Right atrium auricular region (tissue), 2 donors: ENCODE results near the gene SUGCT. TPM values are rescaled to one million over a fixed set of nuclear protein-coding genes. Genes with fewer than 3 reads are reported as not detected.

Experiments
- DNase-seq: peaks from one replicate; pipeline ENCODE4 v3.0.0-alpha.2; 2019; ENCODE audit warnings: low spot score
- H3K27ac ChIP-seq, 2 donors: fragments of 200-600 bp; sonication (generic); 1 replicate in 1 of 2; 2 replicates in 1 of 2; pipeline ENCODE4 v1.5.1; 2016 to 2019
- H3K27me3 ChIP-seq, 2 donors: fragments of 200-600 bp; sonication (generic); one replicate each; pipeline versions ENCODE4 v1.5.1 to v1.6.0; 2017 to 2019
- H3K36me3 ChIP-seq: fragments of 200-600 bp; sonication (generic); one replicate; pipeline ENCODE4 v1.5.1; 2016
- H3K4me1 ChIP-seq, 2 donors: fragments of 200-600 bp; sonication (generic); one replicate each; pipeline versions ENCODE4 v1.5.1 to v1.6.0; 2017 to 2019
- H3K4me3 ChIP-seq, 2 donors: fragments of 200-600 bp; sonication (generic); 1 replicate in 1 of 2; 2 replicates in 1 of 2; pipeline ENCODE4 v1.5.1; 2017 to 2019; ENCODE audit warnings: mild to moderate bottlenecking in 1 of 2, moderate library complexity in 1 of 2
- H3K9me3 ChIP-seq, 2 donors: fragments of 200-600 bp; sonication (generic); one replicate each; pipeline ENCODE4 v1.5.1; 2019
- total RNA-seq, 2 donors: library from RNA; depleted of rRNA; stranded (reverse); fragments of >200 nt; gene quantifications; one replicate each; pipeline ENCODE4 v1.1.0, GENCODE V29; 2016
- TF ChIP-seq, protein P1 (sequence below), 2 donors: fragments of 200-600 bp; sonication (generic); IDR thresholded peaks; one replicate each; pipeline ENCODE4 v1.5.1; 2019; ENCODE audit warnings: antibody characterized with exemption in 2 of 2

The SUGCT gene
- total RNA-seq, 2 donors from 2014 or later = 2.6 to 5.4 TPM

DNA sequence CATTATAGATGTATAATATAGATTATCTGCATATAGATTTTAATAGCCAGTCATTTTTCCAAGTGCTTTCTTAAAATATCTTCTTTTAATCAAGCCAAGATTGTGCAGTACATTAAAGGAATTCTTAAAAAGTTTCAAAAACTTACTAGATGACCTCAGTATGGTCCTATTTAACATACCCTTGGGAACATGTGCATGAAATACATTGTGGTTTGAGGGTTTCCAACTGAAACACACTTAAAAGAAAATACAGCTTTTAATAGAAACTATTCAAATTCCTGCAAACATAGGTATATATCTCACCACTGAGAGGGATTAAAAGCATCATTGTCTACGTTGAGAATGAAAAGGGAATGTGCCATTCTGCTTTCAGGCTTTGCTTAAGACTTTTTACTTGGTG, 364.9 kb downstream of the SUGCT start:
- no peaks in the 10 kb centered on the region for H3K36me3 ChIP-seq
- H3K4me3 ChIP-seq = no peak overlapping the region
- TF ChIP-seq, protein P1, sequence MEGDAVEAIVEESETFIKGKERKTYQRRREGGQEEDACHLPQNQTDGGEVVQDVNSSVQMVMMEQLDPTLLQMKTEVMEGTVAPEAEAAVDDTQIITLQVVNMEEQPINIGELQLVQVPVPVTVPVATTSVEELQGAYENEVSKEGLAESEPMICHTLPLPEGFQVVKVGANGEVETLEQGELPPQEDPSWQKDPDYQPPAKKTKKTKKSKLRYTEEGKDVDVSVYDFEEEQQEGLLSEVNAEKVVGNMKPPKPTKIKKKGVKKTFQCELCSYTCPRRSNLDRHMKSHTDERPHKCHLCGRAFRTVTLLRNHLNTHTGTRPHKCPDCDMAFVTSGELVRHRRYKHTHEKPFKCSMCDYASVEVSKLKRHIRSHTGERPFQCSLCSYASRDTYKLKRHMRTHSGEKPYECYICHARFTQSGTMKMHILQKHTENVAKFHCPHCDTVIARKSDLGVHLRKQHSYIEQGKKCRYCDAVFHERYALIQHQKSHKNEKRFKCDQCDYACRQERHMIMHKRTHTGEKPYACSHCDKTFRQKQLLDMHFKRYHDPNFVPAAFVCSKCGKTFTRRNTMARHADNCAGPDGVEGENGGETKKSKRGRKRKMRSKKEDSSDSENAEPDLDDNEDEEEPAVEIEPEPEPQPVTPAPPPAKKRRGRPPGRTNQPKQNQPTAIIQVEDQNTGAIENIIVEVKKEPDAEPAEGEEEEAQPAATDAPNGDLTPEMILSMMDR (IDR thresholded peaks at IDR 0.05) = no peak
- no peak overlapping the region for H3K27ac ChIP-seq
- H3K9me3 ChIP-seq = no peaks in the 10 kb centered on the region
- no peak for DNase-seq
- no peaks in the 10 kb centered on the region for H3K4me1 ChIP-seq
- no peaks in the 10 kb centered on the region for H3K27me3 ChIP-seq

DNA sequence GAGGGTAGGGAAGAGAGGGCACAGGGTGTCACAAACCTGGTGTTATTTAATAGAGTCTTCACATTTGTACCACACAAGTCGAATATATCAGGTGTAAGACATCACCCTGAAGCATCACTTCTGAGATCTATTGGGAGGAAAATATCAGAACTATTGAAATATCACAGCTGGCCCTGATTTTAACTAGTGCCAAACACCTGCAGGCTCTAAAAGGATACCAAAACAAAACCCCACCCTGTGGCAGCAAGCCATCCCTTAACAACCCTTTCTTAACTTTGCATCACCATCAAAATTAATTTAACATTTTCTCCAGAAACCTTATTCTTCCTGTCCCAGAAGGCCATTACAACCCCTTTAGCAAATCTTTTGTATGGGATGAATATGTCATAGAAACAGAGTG, 365.4 kb downstream of the SUGCT start:
- DNase-seq = no peak
- no peak overlapping the region for H3K27ac ChIP-seq
- H3K36me3 ChIP-seq = no peaks in the 10 kb centered on the region
- H3K4me3 ChIP-seq = no peak overlapping the region
- no peaks in the 10 kb centered on the region for H3K27me3 ChIP-seq
- no peaks in the 10 kb centered on the region for H3K9me3 ChIP-seq
- TF ChIP-seq, protein P1 (IDR thresholded peaks at IDR 0.05) = no peak
- no peaks in the 10 kb centered on the region for H3K4me1 ChIP-seq

DNA sequence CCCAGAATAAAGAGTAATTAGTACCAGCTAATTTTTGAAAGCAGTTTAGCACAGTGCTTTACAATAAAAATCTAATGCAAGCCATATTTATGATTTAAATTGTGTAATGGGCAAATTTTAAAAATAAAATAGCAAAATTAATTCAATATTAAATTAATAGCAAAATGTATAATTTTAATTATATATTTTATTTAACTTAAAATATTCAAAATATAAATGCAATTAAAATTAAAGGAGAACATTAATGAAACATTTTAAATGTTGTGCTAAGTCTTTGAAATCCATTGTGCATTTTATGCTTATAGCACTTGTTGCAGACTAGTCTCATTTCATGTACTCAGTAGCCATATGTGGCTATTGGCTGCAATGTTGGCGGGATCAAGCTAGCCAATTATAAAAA, 367.6 kb downstream of the SUGCT start:
- no peak overlapping the region for H3K4me3 ChIP-seq

DNA sequence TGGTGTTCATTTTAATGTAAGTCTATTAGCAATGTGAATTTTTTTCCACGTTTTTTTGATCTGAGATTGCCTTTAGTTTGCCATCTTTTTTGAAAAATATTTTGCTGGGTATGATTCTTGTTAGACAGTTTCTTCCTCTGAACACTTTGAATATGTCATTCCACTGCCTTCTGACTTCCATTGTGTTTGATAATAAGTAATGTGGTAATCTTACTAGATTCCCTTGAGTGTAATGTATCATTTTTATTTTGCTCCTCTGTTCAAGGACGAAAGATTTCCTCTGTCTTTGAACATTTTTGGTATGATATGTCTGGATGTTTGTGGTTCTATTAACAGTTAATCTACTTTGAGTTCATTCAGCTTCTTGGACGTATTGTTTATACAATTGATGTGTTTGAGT, 371.4 kb downstream of the SUGCT start:
- no peak overlapping the region for H3K27ac ChIP-seq
- peaks cover 0 to 14% of the 10 kb centered on the region in 2 donors for H3K9me3 ChIP-seq
- no peak overlapping the region for H3K4me3 ChIP-seq
- H3K4me1 ChIP-seq = no peaks in the 10 kb centered on the region
- H3K27me3 ChIP-seq = no peaks in the 10 kb centered on the region
- TF ChIP-seq, protein P1 (IDR thresholded peaks at IDR 0.05) = no peak
- no peaks in the 10 kb centered on the region for H3K36me3 ChIP-seq
- no peak for DNase-seq

More for the DNA sequence above, 367.6 kb downstream of the SUGCT start:
- Histone ChIP-seq H3K9me3 (peaks cover 0 to 14% of the 10 kb centered on the region in 2 donors), H3K4me1 (no peaks in the 10 kb centered on the region), H3K27ac (no peak overlapping the region), H3K36me3 (no peaks in the 10 kb centered on the region), H3K27me3 (no peaks in the 10 kb centered on the region)
- DNase-seq = no peak
- TF ChIP-seq, protein P1 (IDR thresholded peaks at IDR 0.05) = no peak

DNA sequence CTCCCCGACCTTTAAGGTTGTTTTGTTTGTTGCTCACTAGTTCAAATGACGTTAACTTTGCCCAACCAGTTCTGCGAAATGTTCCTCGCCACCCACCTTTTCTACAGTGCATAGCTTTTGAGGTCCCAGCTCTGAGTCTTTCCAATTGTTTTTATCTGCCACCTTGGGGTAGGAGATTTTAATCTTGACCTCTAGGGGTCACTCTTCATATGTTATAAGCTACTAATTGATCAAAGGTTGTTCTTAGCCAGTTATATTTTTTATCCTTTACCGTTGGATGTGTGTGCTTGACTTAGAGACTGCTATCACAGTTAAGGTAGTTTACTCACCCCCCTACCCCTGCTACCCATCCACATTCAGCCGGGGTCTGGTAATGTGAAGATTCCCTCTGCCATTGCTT, 372.4 kb downstream of the SUGCT start:
- no peak for DNase-seq
- TF ChIP-seq, protein P1 (IDR thresholded peaks at IDR 0.05) = peak in 1 of 2 donors; percentile 42
- H3K4me1 ChIP-seq = no peaks in the 10 kb centered on the region
- H3K9me3 ChIP-seq = peaks cover 0 to 14% of the 10 kb centered on the region in 2 donors
- H3K27ac ChIP-seq = no peak overlapping the region
- no peak overlapping the region for H3K4me3 ChIP-seq
- H3K36me3 ChIP-seq = no peaks in the 10 kb centered on the region
- no peaks in the 10 kb centered on the region for H3K27me3 ChIP-seq

DNA sequence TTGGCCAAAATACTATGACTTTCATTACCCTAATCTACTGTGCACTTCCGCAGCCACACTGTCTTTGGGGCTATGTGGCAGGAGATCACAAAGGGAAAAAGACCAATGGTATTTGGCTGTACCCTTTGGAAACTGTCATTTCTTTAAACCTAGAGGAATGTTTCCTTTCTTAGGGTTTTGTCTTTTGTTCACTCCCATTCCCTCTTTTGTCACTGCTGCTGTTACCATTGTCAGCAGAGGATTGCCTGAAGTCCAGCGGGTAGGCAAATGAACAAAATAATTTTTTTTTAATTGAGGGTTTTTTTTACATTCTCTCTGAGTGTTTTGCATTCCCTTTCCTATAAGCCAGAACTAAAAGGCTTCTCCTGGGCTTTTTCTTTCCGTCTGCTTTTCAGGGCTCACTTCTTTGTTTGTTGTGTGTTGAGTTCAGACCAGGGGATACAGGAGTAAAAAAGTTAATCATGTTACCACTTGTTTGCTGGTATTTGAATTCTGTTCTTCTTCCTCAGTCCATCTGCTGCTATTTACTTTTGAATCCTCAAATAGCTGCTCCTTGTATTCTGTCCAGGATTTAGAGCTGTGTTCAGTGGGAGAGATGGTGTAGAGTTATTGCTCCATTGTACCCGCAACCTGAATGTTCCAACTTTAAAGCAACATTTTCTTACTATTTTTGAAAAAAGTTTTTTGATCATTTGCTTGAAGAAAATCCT, 374.6 kb downstream of the SUGCT start:
- H3K27me3 ChIP-seq = no peaks in the 10 kb centered on the region
- no peak overlapping the region for H3K4me3 ChIP-seq
- TF ChIP-seq, protein P1 (IDR thresholded peaks at IDR 0.05) = no peak
- no peaks in the 10 kb centered on the region for H3K36me3 ChIP-seq
- H3K4me1 ChIP-seq = no peaks in the 10 kb centered on the region
- no peak for DNase-seq
- H3K27ac ChIP-seq = no peak overlapping the region
- peaks cover 0 to 14% of the 10 kb centered on the region in 2 donors for H3K9me3 ChIP-seq
